Measurements from ENCODE around the gene ITPR2.
"Not testable (repeated sequence)": the region's sequence is repeated elsewhere in the genome, so short reads cannot be mapped to it uniquely, and the experiment has no call there.

The ITPR2 gene

DNA sequence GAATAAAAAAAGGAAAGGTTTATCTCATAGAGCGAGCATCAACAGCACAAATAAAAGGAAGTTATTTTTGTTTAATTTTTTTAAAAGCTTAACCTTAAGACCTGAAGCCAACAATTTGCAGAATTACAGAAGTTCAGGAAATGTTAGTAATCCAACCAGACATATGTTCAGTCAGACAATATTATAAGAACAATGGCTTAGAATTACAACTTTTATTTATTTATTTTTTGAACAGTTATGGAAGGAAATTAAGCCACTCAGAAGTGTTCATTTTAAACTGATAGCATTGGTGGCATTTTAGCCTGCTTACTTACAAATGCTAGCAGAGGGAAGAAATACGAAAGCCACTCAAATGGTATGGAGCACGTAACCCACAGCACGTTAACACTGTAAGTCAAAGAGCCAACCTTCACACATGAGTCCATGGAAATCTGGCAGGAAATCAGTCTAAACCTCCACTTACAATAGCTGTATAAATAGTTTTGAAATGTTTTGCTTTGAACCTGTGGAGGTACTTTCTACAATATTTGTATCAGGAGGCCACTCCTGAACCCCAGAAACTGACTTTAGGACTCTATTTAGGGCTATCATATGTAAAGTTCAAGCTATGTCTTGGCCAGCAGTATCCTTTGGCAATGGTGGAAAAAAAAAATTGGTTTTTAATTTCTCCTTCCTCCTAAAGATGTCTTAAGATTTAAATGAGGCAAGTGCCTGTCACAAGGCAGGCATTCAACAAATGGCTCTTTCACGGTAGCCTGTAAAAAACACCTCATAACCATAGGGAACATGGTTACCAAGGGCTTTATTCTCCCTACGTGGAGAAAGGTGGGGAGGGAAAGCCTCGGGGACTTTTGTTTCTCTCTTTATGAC, 102.3 kb downstream of the ITPR2 start:
- DNase-seq (ENCODE audit: low read depth in 2 of 2): no peak

DNA sequence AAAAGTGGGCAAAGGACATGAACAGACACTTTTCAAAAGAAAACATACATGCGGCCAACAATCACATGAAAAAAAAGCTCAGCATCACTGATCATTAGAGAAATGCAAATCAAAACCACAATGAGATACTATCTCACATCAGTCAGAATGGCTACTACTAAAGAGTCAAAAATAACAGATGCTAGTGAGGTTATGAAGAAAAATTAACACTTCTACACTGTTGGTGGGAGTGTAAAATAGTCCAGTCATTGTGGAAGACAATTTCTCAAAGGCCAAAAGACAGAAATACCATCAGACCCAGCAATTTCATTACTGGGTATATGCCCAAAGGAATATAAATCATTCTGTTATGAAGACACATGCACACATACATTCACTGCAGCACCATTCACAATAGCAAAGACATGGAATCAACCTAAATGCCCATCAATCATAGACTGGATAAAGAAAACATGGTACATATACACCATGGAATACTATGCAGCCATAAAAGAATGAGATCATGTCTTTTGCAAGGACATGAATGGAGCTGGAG, 103.8 kb downstream of the ITPR2 start:
- not testable (repeated sequence) for DNase-seq (ENCODE audit: low read depth in 2 of 2)

DNA sequence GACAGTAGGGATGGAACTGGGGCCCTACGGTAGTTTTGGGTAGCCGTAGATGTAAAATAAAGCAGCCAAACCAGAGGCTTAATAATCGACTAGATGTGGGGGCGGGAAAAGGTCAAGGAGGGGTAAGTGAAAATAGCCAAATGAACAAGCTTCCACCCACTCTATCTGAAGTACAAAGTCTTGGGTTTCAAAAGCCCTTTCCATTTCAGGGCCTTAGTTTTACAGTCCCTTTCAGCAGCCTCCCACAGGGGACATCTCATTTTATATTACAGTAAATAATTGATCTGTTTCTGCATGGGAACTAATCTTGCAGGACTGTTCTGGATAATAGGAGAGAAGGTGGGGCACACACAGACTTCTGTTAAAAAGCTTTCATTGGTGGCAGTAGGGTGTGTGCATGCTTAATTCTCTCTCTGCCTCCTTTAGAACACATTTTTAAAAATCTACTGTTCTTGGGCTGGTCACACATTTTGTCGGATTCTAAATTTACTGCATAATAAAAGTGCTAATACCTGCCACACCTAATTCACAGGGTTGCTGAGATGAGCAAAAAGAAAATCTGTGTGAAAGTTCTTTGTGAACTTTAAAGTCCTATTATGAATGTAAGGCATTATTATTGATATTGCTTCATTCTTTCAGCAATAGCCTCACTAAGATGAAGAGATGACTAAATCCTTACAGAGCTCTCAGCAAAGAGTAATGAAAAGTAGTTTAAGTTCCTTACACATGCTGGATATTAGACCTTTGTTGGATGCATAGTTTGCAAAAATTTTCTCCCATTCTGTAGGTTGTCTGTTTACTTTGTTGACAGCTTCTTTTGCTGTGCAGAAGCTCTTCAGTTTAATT, 104.6 kb downstream of the ITPR2 start:
- DNase-seq (ENCODE audit: low read depth in 2 of 2): no peak

DNA sequence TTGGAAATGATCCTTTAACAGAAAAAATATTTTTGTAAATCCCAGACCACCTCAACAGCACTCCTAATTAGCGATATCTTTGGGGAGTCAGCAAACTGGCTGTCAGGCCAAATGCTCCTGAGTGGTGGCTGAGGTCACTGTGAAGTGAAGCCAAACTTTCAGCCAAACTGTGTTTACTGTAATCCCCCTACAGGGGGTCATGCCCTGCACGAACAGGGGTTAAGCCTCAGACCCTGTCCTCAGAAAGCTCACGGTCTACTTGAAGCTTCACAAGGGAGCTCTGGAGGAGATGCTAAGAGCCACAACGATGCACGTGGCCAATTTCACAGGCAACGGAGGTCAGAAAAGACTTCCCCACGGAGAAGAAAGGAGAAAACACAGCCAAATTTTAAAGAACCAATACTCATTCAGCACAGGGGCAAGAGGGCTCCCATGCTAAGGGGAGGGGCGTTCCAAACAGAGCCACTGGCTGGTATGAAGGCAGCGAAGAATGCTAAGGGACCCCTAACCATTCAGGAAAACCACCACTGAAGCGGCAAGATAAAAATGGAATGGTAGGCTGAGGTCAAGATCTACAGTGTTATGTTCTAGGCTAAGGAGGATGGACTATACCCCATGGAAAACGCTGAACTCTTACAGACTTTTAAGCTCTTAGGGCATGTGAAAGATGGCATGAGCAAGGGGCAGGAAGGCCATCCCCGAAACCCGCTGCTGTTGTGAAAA, 105.4 kb downstream of the ITPR2 start:
- no peak for DNase-seq (ENCODE audit: low read depth in 2 of 2)

DNA sequence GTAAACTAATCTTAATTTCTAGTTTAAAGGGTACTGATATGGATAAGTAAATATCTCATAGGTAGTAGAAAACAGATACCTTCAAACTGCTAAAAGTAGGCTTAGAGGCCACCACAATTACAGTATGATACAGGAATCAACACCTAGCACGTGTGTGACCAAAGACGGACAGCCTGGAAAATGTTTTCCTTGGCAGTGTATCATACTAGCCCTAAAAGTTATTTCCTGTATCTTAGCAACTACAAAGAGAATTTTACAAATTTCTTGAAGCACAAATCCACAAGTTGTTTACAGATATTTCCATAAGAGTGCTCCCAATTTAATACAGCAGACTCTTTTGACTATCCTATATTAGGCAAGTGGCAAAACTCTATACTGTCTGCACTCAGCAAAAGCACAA, 106.0 kb downstream of the ITPR2 start:
- no peak for DNase-seq (ENCODE audit: low read depth in 2 of 2)

DNA sequence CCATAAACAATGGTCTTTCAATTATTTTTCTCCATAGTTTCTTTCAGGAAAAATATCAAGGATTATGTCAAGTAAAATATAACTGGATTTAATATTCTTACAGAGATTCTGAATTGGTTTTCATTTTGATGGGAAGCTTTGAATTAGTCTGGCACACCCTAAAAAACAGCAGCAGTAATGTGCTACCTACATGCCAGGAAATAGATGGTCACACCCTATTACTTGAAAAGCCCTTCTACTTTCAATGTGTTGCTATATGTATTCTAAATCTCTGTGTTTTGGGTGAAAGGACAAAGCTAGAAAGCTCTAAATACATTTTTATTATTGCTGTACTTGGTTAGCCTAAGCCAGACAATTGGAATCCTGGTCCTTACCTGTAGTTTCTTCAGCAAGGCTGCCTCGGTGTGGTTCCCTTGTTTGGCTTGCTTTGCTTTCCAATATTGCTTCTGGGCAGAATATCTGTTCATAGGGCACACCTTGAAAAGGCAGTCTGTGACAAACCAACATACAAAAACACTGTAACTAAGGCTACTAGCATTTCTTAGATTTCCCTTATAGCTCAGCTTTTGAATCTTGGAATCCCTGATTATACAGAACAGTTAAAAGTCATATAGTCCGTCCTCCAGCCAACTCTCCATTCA, 107.6 kb downstream of the ITPR2 start:
- no peak for DNase-seq (ENCODE audit: low read depth in 2 of 2)

DNA sequence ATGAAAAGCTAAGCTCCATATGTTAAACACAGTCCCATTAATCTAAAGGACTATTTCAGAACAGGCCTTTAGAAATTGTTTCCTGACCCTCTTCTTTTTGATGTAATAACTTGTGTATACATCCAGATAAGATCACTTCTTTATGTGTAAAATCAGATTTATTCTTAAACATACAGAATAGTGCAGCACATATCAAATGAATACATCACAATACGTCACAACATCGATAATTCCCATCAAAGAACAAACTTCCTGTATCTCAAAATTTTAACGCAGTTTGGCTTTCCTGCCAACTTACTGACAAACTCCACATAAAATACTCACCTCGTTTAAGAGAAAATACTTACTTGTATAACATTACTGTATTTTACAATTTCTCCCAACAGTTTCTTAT, 108.7 kb downstream of the ITPR2 start:
- DNase-seq (ENCODE audit: low read depth in 2 of 2): no peak

DNA sequence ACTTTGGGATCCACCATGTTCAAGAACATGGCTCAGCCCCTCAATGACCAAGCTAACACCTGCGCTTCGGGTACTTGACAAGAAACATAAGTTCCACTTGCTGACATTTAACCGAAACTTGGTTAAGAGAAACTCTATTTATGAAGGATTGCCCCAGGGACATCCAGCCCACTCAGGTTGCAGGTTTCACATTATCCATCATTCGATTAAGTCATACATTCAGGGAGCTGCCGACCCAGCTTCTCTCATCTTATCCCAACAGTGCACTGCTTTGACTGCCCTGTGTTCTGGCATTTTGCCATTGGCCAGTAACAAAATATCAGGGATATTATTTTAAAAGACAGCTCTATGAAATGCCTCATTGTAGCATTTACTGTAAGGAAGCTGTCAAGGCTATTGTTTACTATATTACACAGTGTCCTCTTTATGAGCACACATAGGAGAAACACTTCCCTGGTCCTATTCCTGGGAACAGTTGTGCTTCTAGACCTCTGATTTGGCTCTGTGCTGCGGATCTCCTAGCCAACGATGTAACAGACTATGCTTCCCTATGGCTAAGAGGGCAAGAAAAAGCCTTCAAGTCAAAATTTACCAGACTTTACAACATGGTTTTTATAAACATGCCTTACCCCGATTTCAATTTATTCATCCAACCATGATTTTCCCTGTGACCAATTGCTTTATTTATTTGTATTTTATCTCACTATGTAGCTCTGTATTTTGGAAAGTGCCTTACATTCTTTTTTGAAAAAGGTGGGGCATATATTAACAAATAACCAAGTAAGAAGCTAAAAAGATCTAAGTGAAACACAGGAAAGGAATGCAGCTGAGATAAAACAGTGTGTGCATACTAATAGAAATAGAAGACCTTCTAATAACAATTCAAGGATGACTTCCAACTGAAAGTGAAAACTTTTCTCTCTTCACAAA, 109.3 kb downstream of the ITPR2 start:
- no peak for DNase-seq (ENCODE audit: low read depth in 2 of 2)

DNA sequence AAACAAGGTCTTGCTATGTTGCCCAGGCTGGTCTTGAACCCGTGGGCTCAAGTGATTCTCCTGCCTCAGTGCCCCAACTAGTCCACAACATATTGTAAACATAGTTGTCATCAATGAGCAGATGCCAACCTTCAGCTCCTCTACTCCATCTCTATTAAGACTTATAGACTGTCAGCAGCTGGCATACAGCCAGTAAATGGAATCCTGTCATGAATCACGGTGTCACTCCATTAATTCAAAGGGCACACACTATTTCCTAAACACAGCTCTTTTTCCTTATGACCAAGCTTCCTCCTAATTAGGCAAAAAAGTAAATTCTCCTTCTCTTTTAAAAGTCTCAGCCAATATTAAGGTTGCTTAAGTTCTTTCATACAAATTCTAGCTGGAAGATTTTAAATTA, 111.2 kb downstream of the ITPR2 start:
- DNase-seq (ENCODE audit: low read depth in 2 of 2): no peak

DNA sequence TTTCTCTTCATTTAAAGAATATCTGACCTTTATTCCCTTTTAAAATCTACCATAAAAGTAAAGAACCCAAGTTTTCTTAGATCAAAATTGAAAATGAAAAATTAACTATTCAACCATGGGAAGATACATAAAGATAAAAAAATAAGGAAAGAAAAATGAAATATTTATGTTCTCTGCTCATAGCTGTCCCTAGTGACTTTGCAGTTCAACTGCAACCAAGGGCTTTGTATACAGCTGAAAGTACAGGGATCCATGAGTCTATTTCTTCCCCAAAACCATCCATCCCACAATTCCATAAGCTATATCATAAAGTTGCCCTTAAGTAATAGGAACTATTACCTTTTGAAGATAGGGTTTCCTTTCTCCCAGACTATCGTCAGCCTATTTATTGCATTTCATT, 113.1 kb downstream of the ITPR2 start:
- DNase-seq (ENCODE audit: low read depth in 2 of 2): no peak

DNA sequence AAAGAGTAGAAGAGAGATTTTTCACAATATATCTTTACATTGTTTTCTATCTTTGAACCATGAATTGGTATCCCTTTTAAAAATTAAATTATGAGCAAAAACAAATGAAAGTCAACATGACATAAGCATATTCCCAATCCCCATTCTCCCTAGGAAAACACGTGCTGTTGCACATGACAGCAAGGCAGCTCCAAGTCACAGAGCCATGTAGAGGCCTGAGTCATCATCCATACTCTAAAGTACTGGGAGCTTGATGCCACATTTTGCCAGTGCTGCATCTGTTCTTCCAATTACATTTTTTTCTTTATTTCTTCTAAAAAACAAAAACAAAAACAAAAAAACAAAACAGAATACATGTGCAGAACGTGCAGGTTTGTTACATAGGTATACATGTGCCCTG, 115.2 kb downstream of the ITPR2 start:
- no peak for DNase-seq (ENCODE audit: low read depth in 2 of 2)

DNA sequence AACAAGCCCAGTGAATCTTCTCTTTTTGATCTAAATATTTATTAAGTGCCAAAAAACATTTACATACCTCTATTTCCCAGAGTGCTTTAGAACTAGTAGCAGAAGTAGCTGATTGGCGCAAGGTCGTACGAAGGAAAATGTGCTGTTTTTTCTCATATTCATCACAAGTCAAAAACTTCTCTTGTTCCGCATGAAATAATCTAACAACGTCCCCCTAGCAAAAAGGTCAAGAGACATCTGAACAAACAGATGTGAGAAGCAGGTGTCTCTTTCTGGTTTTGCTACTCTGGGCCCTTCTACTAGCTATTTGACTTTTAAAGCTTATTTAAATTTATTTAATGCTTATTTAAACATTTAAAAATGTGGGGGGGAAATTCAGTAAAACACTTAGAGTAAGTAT, 117.8 kb downstream of the ITPR2 start:
- no peak for DNase-seq (ENCODE audit: low read depth in 2 of 2)

DNA sequence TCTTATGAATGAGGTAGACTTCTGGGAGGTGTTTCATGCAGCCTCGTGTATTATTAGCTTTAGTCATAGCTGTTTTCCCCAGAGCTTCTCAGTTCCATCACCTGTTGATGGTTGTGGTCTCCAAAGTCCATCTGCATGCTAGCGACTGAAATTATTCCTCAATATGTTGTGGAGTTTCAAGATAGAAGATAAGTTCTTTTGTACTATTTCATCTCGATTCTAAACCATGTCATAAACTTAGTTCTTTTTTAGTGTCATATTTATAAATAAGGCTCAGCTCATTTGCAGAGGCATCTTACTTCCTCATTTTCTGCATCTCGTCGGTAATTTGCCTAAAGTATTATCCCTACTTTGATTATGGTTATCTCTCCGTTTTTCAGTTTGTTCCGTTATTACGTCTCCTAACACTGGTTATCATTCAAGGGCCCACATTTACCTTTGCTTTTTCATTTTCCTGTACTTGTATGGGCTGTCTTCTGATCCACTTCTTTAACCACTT, 119.1 kb downstream of the ITPR2 start:
- no peak for DNase-seq (ENCODE audit: low read depth in 2 of 2)

DNA sequence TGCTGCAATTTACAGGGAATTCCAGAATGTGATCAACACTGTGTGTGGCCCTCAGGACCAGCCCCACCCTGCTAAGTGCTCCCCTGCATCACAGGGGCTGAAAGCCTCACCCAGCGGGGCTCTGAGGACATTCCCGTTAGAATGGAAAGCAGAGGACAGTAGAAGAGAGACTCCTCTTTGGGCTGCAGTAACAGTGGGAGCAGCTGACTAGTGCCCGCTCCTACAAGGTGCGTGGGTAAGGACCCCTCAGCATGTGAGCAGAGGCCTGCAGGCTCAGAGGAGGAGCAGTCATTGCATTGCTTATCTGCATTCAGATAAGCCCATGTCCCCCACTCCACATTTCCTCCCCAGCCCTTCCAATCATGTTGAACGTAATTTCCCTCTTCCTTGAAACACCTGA, 120.1 kb downstream of the ITPR2 start:
- no peak for DNase-seq (ENCODE audit: low read depth in 2 of 2)

DNA sequence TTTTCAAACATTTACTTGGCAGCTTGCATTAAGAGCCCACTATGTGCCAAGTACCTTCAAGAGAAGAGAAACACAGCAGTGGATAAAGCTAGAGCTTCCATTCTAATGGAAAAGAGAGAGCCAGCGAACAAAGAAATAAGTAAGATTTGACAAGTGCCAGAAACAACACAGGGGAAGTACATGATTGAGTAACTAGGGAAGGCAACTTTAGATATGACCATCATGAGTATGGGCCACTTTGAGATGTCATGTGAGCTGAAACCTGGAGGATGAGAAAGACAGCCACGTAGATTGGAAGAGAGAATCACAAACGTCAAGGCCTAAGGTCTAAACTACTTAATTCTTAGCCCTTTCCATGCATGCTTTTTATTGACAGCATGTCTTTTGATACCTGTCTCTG, 121.4 kb downstream of the ITPR2 start:
- DNase-seq (ENCODE audit: low read depth in 2 of 2): no peak

DNA sequence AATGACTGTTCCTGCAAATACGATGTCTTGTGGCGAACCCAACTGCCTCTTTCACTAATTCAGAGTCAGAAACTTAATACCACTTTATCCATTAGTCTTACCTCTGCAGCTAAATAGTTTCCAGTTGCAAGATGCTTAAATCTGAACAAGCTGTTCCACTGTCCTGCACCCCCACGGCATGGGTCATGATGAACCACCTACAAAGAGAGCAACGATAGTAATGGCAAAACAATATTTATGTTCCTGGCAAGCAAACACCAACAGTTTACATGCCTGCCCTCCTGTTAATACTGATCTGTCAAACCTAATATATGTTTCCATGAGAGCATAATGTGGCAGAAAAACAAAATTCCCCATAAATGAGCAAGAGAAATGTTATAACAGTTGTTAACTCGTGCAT, 121.9 kb downstream of the ITPR2 start:
- no peak for DNase-seq (ENCODE audit: low read depth in 2 of 2)

DNA sequence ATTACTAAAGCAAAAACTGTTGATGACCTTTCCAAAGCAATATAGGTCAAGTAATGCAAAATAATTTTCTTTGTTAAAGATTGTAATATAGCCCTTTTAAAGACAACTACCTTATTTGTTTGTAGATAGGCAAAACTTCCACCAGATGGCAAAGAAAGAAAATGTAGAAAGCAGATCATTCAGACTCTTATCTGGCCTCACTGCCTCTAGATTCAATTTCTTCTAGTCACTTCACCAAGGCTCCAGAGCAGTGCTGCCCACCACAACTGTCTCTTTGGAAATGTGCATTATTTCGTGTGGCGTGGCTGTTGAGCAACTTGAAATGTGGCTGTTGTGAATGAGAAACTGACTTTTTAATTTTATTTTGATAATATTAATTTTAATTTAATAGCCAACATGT, 127.1 kb downstream of the ITPR2 start:
- no peak for DNase-seq (ENCODE audit: low read depth in 2 of 2)

DNA sequence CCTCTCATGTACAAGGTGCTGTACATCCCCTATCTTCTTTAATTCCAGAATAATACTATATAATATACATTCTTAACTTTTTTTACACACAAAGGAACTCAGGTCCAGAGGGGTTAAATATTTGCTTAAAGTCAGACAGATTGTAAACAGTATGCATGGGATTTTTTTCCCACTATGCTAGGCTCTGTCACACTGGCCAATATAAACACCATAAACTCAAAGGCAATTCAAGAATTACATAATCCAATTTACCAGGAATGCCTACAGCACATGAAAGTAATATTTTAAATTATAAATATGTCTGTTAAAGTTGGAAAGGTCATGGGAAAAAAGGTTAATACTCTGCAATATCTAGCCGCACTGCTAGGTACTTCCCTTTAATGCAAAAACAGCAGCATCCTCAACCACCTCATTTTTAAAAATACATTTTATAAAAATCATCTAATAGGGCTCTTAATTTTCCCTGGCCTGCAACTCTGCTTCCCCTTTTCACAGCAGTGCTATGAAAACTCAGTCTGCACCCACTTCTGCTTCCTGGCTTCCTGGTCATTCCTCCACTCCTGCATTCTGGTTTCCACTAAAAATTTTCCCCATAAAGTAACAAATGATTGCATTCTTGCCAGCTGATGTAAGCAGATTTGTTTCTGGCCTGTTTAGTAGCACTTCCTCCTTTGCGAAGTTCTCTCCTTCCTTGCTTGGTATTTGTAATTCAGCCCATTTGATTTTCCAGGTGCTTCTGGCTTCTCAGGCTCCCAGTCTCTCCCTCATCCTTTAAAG, 128.1 kb downstream of the ITPR2 start:
- no peak for DNase-seq (ENCODE audit: low read depth in 2 of 2)

DNA sequence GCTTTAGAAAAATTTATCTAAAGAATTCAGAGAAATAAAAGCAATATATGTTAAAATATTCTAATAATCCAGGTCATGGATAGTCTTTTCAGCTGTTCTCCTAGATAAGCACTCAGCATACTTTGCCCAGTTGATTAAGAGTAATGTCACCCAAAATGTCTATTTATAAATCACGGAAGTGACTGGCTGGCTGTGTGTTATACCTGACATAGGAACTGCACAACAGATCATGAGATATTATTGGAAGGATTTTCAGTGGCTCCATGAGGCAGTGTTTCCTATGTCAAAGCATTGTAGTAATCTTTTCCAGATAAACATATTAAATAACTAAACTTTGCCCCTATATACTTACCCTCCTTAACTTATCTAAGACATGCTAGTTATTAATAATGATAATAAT, 128.8 kb downstream of the ITPR2 start:
- no peak for DNase-seq (ENCODE audit: low read depth in 2 of 2)

DNA sequence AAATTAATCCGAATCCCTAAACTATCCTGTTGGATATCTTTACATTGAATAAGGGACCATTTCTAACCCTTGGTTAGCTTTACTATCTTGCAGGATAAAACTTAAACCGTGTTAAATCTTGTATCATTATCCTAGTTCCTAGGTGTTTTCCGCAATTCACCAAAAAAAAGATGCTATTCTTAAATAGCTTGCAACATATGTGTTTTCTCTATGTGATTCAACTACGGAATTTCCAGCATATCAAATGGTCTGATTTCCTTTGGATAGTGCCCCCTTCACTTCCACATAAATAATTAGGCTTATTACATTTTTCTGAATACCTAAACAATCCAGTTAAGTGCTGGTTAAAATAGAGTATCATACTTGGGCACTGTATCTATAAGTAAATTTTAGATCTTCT, 130.3 kb downstream of the ITPR2 start:
- DNase-seq (ENCODE audit: low read depth in 2 of 2): no peak

All from stimulated activated CD8-positive, alpha-beta memory T cell treated with anti-CD3 and anti-CD28 coated beads, Interleukin-7, amount 100 ng/mL, for 1 hour (primary cell).